PC-3 (cell line): Measurements from ENCODE around the gene PREB. TPM values are rescaled to one million over a fixed set of nuclear protein-coding genes. Genes with fewer than 3 reads are reported as not detected.

Experiments
- ATAC-seq: fragments of 200-7000 bp; cut with Tn5 transposase; 2 replicates; pipeline ENCODE4 v1.9.1; 2020; ENCODE audit warnings: mild to moderate bottlenecking, moderate library complexity
- BruUV-seq: library from RNA; stranded (reverse); fragments of 400-500 nt; replicated peaks from 2 replicates; lab custom pipeline; 2021; lab: Mats Ljungman, UMichigan
- CTCF ChIA-PET: fragments of 300-600 bp; sonication (Branson Sonifier 250); formaldehyde crosslinking; loops from one replicate; lab custom pipeline; 2022; ENCODE audit warnings: antibody characterized with exemption; lab: Charles Lee
- POLR2A ChIA-PET: fragments of 300-600 bp; sonication (Branson Sonifier 250); formaldehyde crosslinking; loops from one replicate; lab custom pipeline; 2022; ENCODE audit warnings: antibody characterized with exemption; ENCODE audit not compliant: unreplicated experiment; lab: Charles Lee
- DNase-seq: peaks from one replicate; pipeline ENCODE4 v3.0.0-alpha.2; 2015
- H2AFZ ChIP-seq: fragments of 300-600 bp; sonication (generic); 2 replicates; pipeline ENCODE4 v1.6.0; 2016; ENCODE audit warnings: antibody characterized with exemption, low read length
- H3F3A ChIP-seq: fragments of 300-600 bp; sonication (generic); one replicate; pipeline ENCODE4 v1.6.0; 2017; ENCODE audit warnings: antibody characterized with exemption, low read length, control low read depth, mild to moderate bottlenecking; ENCODE audit not compliant: unreplicated experiment
- H3K27ac ChIP-seq: fragments of 300-600 bp; sonication (generic); 2 replicates; pipeline ENCODE4 v1.5.1; 2016; ENCODE audit warnings: mild to moderate bottlenecking, low read length
- H3K27me3 ChIP-seq: fragments of 300-600 bp; sonication (generic); 2 replicates; pipeline ENCODE4 v1.6.1; 2016; ENCODE audit warnings: low read length, mixed read lengths
- H3K36me3 ChIP-seq: fragments of 300-600 bp; sonication (generic); 2 replicates; pipeline ENCODE4 v1.6.1; 2016; ENCODE audit warnings: low read depth, mixed run types, low read length, mixed read lengths
- H3K4me1 ChIP-seq: fragments of 300-600 bp; sonication (generic); 2 replicates; pipeline ENCODE4 v1.5.1; 2016; ENCODE audit warnings: low read length; ENCODE audit not compliant: insufficient read depth
- H3K4me2 ChIP-seq: fragments of 300-600 bp; sonication (generic); 2 replicates; pipeline ENCODE4 v1.6.0; 2016; ENCODE audit warnings: low read length
- H3K4me3 ChIP-seq: fragments of 300-600 bp; sonication (generic); 2 replicates; pipeline ENCODE4 v1.5.1; 2016; ENCODE audit warnings: mild to moderate bottlenecking, low read length, mixed read lengths
- H3K79me2 ChIP-seq: fragments of 300-600 bp; sonication (generic); 2 replicates; pipeline ENCODE4 v1.6.1; 2017; ENCODE audit warnings: low read length, mixed read lengths
- H3K9ac ChIP-seq: fragments of 300-600 bp; sonication (generic); 2 replicates; pipeline ENCODE4 v1.6.0; 2016; ENCODE audit warnings: mild to moderate bottlenecking, low read length
- H3K9me2 ChIP-seq: fragments of 300-600 bp; sonication (generic); replicated peaks from 2 replicates; pipeline ENCODE4 v1.6.1; 2016; ENCODE audit warnings: mixed run types, low read length, mixed read lengths
- H3K9me3 ChIP-seq: fragments of 300-600 bp; sonication (generic); 2 replicates; pipeline ENCODE4 v1.6.1; 2016; ENCODE audit warnings: low read length, mixed read lengths
- H4K20me1 ChIP-seq: fragments of 300-600 bp; sonication (generic); 2 replicates; pipeline ENCODE4 v1.6.1; 2016; ENCODE audit warnings: low read length, mixed read lengths
- EZH2 ChIP-seq: fragments of 300-600 bp; sonication (generic); IDR thresholded peaks from one replicate; pipeline ENCODE4 v1.6.1; 2017; ENCODE audit warnings: antibody characterized with exemption, mild to moderate bottlenecking, low read length; ENCODE audit not compliant: unreplicated experiment
- EZH2phosphoT487 ChIP-seq: fragments of 300-600 bp; sonication (generic); IDR thresholded peaks from 2 replicates; pipeline ENCODE4 v1.6.1; 2018; ENCODE audit warnings: mild to moderate bottlenecking, antibody characterized with exemption, low read length, borderline replicate concordance
- intact Hi-C: fragments of 100-400 bp; cut with micrococcal nuclease; formaldehyde crosslinking; loops from 2 replicates; pipeline ENCODE4 v1.9.0; 2023
- total RNA-seq: library from RNA; depleted of rRNA; stranded (reverse); fragments of >200 nt; gene quantifications from 2 replicates; pipeline ENCODE4 v1.2.3, GENCODE V29; 2014
- TF ChIP-seq, protein P1 (sequence below): fragments of 300-600 bp; sonication (generic); conservative IDR thresholded peaks from 2 replicates; pipeline ENCODE4 v1.5.1; 2017; ENCODE audit warnings: antibody characterized with exemption, low read depth, mild to moderate bottlenecking, low read length

The PREB gene
- total RNA-seq, 1 experiment from 2014 or later: 85.6 TPM

DNA sequence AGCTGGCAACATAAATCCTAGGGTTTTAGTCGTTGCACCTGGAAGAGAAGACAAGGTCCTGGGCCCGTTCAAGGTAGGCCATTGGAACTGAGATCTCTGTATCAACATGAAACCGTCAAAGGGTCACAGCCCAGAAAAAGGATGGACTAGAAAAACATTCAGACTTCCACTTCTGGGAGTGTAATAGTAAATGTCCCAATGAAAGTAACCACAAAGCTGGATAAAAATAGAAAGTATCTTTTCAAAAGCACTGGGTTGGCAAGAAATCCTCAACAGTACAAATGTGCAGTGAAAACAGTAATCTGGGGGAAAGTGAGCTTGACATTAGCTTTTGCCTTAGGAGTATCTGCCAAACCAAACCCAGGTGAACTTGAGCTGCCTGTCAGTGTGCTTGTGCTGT, 28.5 kb downstream of the PREB start:
- H3F3A ChIP-seq: no peaks in the 10 kb centered on the region
- intact Hi-C loops: no loop called here
- no peaks in the 10 kb centered on the region for H3K9me2 ChIP-seq
- ATAC-seq (no peak), DNase-seq (no peak)
- H3K9me3 ChIP-seq: no peaks in the 10 kb centered on the region
- no peaks in the 10 kb centered on the region for H3K27me3 ChIP-seq
- TF ChIP-seq EZH2 (no peak), EZH2phosphoT487 (no peak)
- TF ChIP-seq, protein P1, sequence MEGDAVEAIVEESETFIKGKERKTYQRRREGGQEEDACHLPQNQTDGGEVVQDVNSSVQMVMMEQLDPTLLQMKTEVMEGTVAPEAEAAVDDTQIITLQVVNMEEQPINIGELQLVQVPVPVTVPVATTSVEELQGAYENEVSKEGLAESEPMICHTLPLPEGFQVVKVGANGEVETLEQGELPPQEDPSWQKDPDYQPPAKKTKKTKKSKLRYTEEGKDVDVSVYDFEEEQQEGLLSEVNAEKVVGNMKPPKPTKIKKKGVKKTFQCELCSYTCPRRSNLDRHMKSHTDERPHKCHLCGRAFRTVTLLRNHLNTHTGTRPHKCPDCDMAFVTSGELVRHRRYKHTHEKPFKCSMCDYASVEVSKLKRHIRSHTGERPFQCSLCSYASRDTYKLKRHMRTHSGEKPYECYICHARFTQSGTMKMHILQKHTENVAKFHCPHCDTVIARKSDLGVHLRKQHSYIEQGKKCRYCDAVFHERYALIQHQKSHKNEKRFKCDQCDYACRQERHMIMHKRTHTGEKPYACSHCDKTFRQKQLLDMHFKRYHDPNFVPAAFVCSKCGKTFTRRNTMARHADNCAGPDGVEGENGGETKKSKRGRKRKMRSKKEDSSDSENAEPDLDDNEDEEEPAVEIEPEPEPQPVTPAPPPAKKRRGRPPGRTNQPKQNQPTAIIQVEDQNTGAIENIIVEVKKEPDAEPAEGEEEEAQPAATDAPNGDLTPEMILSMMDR: no peak
- no peak overlapping the region for H2AFZ ChIP-seq
- H3K9ac ChIP-seq: no peak overlapping the region
- no TSS peak for BruUV-seq
- H3K4me3 ChIP-seq: no peak overlapping the region
- H3K4me2 ChIP-seq: no peak overlapping the region
- H4K20me1 ChIP-seq: no peaks in the 10 kb centered on the region
- H3K4me1 ChIP-seq: no peaks in the 10 kb centered on the region
- ChIA-PET CTCF (interaction anchor here (0.5 kb wide), 1 partner anchor 197 kb away, joined by 11 read pairs; no protein-coding TSS in a partner anchor), POLR2A (no interaction called here)
- H3K27ac ChIP-seq: no peak overlapping the region
- no peaks in the 10 kb centered on the region for H3K36me3 ChIP-seq
- no peaks in the 10 kb centered on the region for H3K79me2 ChIP-seq

DNA sequence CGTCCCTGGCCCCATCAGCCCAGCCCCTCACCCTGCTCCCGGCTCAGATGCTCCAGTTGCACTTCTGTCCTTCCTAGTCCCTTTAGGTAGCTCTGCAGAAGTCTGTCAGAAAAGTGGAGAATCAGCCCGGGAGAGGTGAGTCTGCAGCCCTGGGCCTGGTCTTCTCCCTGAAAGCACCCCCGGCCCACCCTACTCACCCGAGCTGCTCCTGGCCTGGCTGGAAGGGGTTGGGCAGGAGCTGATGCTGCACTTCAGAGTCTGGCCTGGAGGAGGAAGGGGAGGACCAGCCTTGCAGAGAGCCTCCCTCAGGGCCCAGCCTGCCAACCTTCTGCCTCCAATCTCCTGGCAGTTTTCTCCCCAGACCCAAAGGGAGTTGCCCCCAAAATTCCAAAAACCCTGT, 32.1 kb downstream of the PREB start:
- ATAC-seq (no peak), DNase-seq (no peak)
- Histone ChIP-seq H3K36me3 (no peaks in the 10 kb centered on the region), H3F3A (no peaks in the 10 kb centered on the region), H3K4me2 (no peak overlapping the region), H3K4me3 (no peak overlapping the region), H3K9me2 (no peaks in the 10 kb centered on the region), H3K4me1 (no peaks in the 10 kb centered on the region), H3K9ac (no peak overlapping the region), H3K9me3 (no peaks in the 10 kb centered on the region), H3K27me3 (no peaks in the 10 kb centered on the region), H2AFZ (no peak overlapping the region), H3K27ac (no peak overlapping the region), H4K20me1 (no peaks in the 10 kb centered on the region), H3K79me2 (no peaks in the 10 kb centered on the region)
- intact Hi-C loops: no loop called here
- CTCF ChIA-PET: no interaction called here
- TF ChIP-seq EZH2phosphoT487 (no peak), EZH2 (no peak)
- TF ChIP-seq, protein P1: no peak
- POLR2A ChIA-PET: no interaction called here
- BruUV-seq: no TSS peak

DNA sequence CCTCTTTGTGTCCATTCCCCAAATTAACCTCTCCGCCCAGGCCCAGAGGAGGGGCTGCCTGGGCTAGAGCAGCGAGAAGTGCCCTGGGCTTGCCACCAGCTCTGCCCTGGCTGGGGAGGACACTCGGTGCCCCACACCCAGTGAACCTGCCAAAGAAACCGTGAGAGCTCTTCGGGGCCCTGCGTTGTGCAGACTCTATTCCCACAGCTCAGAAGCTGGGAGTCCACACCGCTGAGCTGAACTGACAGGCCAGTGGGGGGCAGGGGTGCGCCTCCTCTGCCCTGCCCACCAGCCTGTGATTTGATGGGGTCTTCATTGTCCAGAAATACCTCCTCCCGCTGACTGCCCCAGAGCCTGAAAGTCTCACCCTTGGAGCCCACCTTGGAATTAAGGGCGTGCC, 34.4 kb downstream of the PREB start:
- TF ChIP-seq EZH2phosphoT487: no peak
- no peak for TF ChIP-seq EZH2
- TF ChIP-seq, protein P1: no peak
- Histone ChIP-seq H3K27me3 (no peaks in the 10 kb centered on the region), H3K4me1 (no peaks in the 10 kb centered on the region), H3K36me3 (no peaks in the 10 kb centered on the region), H4K20me1 (no peaks in the 10 kb centered on the region), H3K27ac (no peak overlapping the region), H3K4me3 (no peak overlapping the region), H2AFZ (no peak overlapping the region), H3K9me3 (no peaks in the 10 kb centered on the region), H3K4me2 (no peak overlapping the region), H3K79me2 (no peaks in the 10 kb centered on the region), H3K9ac (no peak overlapping the region), H3F3A (no peaks in the 10 kb centered on the region), H3K9me2 (no peaks in the 10 kb centered on the region)
- intact Hi-C loops: no loop called here
- CTCF ChIA-PET: no interaction called here
- no TSS peak for BruUV-seq
- no peak for DNase-seq
- POLR2A ChIA-PET: no interaction called here
- ATAC-seq: no peak
